Nephron (organoid): ENCODE measurements around the gene SIRT3.
"Not testable (repeated sequence)": the region's sequence is repeated elsewhere in the genome, so short reads cannot be mapped to it uniquely, and the experiment has no call there.

ENCODE experiments used
- H3K27ac Mint-ChIP-seq, 3 experiments: 2 replicates each; pipeline ENCODE4 v1.8.0; 2020; ENCODE audit warnings: mixed read lengths in 3 of 3, mild to moderate bottlenecking in 2 of 3, moderate library complexity in 1 of 3
- H3K27me3 Mint-ChIP-seq: 2 replicates; pipeline ENCODE4 v1.8.0; 2021; ENCODE audit warnings: low read depth, mild to moderate bottlenecking, moderate library complexity, mixed read lengths
- H3K36me3 Mint-ChIP-seq: 2 replicates; pipeline ENCODE4 v1.8.0; 2020; ENCODE audit warnings: low read depth, mixed read lengths
- H3K4me1 Mint-ChIP-seq: 2 replicates; pipeline ENCODE4 v1.8.0; 2020; ENCODE audit warnings: mixed read lengths
- H3K4me3 Mint-ChIP-seq, 3 experiments: 2 replicates each; pipeline ENCODE4 v1.8.0; 2020; ENCODE audit warnings: mild to moderate bottlenecking in 3 of 3, mixed read lengths in 3 of 3, moderate library complexity in 2 of 3
- H3K9me3 Mint-ChIP-seq: 2 replicates; pipeline ENCODE4 v1.8.0; 2020; ENCODE audit warnings: mixed read lengths
- TF ChIP-seq, protein P1 (sequence below), 3 experiments: fragments of 200-600 bp; sonication (generic); IDR thresholded peaks; one replicate each; pipeline ENCODE4 v1.5.0; 2021; ENCODE audit warnings: antibody characterized with exemption in 3 of 3; ENCODE audit not compliant: unreplicated experiment in 3 of 3

Gene SIRT3

DNA sequence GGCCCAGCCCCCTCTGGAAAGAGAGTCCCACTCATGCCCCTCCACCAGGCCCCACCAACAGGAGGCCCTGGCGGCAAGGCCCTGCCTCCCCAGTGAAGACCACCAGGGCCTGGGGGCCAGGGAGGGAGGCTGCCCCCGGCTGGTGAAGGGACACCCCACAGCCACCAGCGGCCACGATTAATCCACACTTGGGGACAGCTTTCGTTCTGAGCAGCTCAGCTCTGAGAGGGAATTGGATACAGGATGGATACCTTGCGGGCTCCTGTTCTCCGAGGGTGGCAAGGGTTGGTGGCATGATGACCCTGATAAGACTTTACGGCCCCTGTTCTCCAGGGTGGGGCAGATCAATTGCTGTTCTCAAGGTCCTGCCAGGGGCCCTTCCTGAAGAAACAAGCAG, 35.2 kb upstream of the SIRT3 start:
- Mint-ChIP-seq H3K9me3 (peaks cover 9% of the 10 kb centered on the region), H3K27ac (no peak overlapping the region), H3K27me3 (peaks cover 14% of the 10 kb centered on the region), H3K36me3 (no peaks in the 10 kb centered on the region), H3K4me1 (no peaks in the 10 kb centered on the region), H3K4me3 (no peak overlapping the region)
- TF ChIP-seq, protein P1, sequence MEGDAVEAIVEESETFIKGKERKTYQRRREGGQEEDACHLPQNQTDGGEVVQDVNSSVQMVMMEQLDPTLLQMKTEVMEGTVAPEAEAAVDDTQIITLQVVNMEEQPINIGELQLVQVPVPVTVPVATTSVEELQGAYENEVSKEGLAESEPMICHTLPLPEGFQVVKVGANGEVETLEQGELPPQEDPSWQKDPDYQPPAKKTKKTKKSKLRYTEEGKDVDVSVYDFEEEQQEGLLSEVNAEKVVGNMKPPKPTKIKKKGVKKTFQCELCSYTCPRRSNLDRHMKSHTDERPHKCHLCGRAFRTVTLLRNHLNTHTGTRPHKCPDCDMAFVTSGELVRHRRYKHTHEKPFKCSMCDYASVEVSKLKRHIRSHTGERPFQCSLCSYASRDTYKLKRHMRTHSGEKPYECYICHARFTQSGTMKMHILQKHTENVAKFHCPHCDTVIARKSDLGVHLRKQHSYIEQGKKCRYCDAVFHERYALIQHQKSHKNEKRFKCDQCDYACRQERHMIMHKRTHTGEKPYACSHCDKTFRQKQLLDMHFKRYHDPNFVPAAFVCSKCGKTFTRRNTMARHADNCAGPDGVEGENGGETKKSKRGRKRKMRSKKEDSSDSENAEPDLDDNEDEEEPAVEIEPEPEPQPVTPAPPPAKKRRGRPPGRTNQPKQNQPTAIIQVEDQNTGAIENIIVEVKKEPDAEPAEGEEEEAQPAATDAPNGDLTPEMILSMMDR (IDR thresholded peaks at IDR 0.05; ENCODE audit: unreplicated experiment in 3 of 3), result no peak

DNA sequence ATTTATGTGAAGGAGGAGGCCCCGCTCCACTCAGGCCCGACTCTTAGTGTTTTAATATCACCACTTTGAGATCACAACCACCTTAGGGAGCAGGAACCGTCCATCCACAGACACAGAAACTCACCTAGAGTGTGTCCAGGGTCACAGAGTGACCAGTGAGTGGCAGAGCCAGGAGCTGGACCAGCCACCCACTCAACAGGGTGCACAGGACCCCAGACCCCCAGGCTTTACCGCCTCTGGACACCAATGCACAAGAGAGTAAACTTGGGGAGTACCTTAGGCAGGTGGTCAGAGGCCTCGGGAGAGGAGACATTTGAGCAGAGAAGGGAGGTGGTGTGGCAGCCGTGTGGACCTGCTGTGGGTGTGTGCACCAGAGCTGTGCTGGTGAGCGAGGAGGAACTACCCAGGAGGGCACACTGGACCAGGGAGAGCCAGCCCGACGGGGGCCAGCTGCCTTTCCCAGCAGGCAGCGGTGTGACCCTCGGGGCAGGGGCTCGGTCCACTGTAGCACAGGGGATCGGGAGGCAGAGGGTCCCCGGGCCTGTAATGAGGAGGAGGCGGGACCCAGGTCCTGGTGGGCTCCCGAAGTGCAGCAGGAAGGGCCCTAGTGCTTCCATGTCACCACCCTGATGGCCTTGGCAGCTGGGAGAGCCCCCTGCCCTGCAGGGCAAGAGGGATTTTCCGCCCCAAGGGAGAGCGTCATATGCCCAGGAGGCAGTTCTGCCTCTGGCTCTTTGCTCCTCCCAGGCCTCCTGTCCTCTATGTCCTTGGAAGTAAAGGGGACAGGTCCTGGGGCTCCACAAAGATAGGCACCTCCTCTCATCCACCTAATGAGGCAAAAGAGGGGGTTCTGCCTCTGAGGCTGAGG, 34.5 kb upstream of the SIRT3 start:
- H3K4me1 Mint-ChIP-seq, result no peaks in the 10 kb centered on the region
- TF ChIP-seq, protein P1 (IDR thresholded peaks at IDR 0.05; ENCODE audit: unreplicated experiment in 3 of 3), result no peak

GRCh38 chr11:269146-269890, 33.2 kb upstream of the SIRT3 start:
- Mint-ChIP-seq H3K4me1 (no peaks in the 10 kb centered on the region), H3K4me3 (peak overlapping the region; percentile 12 to 49 (median 19)), H3K27ac (no peak overlapping the region), H3K9me3 (peaks cover 5% of the 10 kb centered on the region), H3K36me3 (no peaks in the 10 kb centered on the region), H3K27me3 (peaks cover 14% of the 10 kb centered on the region)
- TF ChIP-seq, protein P1 (IDR thresholded peaks at IDR 0.05; ENCODE audit: unreplicated experiment in 3 of 3), result no peak

More for the DNA sequence above, 34.5 kb upstream of the SIRT3 start:
- peaks cover 14% of the 10 kb centered on the region for H3K27me3 Mint-ChIP-seq
- H3K27ac Mint-ChIP-seq, result no peak overlapping the region
- H3K9me3 Mint-ChIP-seq, result peaks cover 5% of the 10 kb centered on the region
- H3K4me3 Mint-ChIP-seq, result no peak overlapping the region
- no peaks in the 10 kb centered on the region for H3K36me3 Mint-ChIP-seq

DNA sequence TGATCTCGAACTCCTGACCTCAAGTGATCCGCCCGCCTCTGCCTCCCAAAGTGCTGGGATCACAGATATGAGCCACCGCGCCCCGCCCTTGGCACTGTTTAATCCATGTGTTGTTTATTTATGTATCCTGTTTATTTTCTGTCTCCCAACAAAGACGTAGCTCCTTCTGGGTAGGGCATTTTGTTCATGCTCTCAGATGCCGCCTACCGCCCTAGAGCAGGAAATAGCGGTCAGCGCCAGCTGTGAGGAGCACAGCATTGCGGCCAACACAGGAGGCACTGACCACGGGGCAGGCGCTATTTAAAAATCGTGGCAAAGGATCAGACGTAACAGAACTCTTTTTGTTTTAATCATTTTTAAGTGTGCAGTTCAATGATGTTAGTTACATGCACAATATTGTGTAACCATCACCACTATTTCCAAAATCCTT, 32.6 kb upstream of the SIRT3 start:
- Mint-ChIP-seq H3K4me3 (peak overlapping the region in 2 of 3 experiments; percentile 19 to 49), H3K27me3 (peaks cover 14% of the 10 kb centered on the region)
- H3K36me3 Mint-ChIP-seq, H3K27ac Mint-ChIP-seq, H3K4me1 Mint-ChIP-seq, H3K9me3 Mint-ChIP-seq: not testable (repeated sequence)

DNA sequence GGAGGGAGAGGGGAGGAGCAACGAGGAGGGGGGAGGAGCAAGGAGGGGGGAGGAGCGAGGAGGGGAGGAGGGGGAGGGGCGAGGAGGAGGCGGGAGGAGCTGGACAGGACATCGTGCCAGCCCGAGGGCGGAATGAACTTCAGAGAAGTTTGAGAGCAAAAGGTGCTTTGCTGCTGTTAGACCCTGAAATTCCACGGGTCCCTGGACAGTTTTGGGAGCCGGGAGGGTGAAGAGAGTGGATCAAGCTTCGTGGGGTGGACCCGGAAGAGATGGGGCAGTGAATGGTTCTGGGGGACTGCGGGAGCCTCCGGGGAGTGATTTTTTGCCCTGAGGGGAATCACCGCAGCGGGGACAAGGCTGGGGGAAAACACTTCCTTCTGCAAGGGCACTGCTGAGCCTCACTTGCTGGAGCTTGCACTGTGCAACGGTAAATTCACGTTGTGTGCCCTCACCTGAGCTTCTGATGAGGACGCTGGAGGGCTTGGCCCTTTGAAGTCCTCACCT, 31.4 kb upstream of the SIRT3 start:
- TF ChIP-seq, protein P1 (IDR thresholded peaks at IDR 0.05; ENCODE audit: unreplicated experiment in 3 of 3), result no peak
- Mint-ChIP-seq H3K9me3 (peaks cover 5% of the 10 kb centered on the region), H3K27me3 (peaks cover 14% of the 10 kb centered on the region), H3K4me3 (no peak overlapping the region), H3K36me3 (no peaks in the 10 kb centered on the region), H3K4me1 (no peaks in the 10 kb centered on the region), H3K27ac (no peak overlapping the region)

DNA sequence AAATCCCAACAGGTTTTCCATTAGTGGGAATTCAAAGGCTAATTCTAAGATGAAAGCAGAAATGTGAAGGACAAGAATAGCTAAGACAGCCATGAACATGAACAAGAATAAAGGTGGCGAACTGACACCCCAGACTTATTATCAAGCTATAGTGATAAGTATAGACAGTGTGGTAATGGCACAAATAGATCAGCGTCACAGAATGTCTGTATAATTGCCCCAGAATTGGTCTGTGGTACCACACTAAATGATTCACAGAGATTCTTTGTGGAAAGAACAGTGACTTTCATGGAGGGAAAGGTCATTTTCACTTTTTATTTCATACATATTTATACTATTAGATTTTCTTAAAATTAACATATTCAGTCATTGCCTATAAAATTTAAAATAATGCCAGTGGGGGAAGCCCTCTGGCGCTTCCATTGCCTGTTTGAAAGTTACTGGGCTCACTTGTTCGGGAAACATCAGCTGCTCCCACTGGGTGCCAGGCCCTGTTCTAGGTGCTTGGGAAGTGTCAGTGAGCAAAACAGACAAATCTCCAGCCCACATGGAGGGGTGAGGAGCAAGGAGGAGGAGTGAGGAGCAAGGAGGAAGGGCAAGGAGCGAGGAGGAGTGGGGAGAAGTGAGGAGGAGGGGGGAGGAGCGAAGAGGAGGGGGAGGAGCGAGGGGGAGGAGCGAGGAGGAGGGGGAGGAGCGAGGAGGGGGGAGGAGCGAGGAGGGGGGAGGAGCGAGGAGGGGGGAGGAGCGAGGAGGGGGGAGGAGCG, 30.7 kb upstream of the SIRT3 start:
- H3K36me3 Mint-ChIP-seq, result no peaks in the 10 kb centered on the region
- H3K27me3 Mint-ChIP-seq, result peaks cover 9% of the 10 kb centered on the region
- H3K9me3 Mint-ChIP-seq, result peaks cover 7% of the 10 kb centered on the region
- TF ChIP-seq, protein P1 (IDR thresholded peaks at IDR 0.05; ENCODE audit: unreplicated experiment in 3 of 3), result no peak
- H3K27ac Mint-ChIP-seq, result no peak overlapping the region
- no peaks in the 10 kb centered on the region for H3K4me1 Mint-ChIP-seq
- no peak overlapping the region for H3K4me3 Mint-ChIP-seq
